CD4-positive, CD25-positive, alpha-beta regulatory T cell (primary cell): ENCODE measurements around the gene NEGR1. TPM values are rescaled to one million over a fixed set of nuclear protein-coding genes. Genes with fewer than 3 reads are reported as not detected.

ENCODE experiments used
- ATAC-seq, 2 donors: fragments of 150-1000 bp; cut with Tn5 transposase; one replicate each; pipeline ENCODE4 v1.10.0; 2021; ENCODE audit warnings: low read depth in 2 of 2, moderate number of reproducible peaks in 2 of 2, moderate library complexity in 1 of 2
- DNase-seq, 3 donors: peaks; one replicate each; pipeline versions ENCODE4 v3.0.0 to v3.0.0-alpha.2; 2012 to 2022; ENCODE audit warnings: mixed read lengths in 1 of 3
- H3K27ac ChIP-seq: one replicate; pipeline ENCODE4 v1.7.0; 2013; ENCODE audit warnings: mild to moderate bottlenecking, low read length; ENCODE audit not compliant: insufficient read depth, poor library complexity, severe bottlenecking
- H3K27me3 ChIP-seq: one replicate; pipeline ENCODE4 v1.7.0; 2013; ENCODE audit warnings: low read length; ENCODE audit not compliant: control insufficient read depth, insufficient read depth
- H3K36me3 ChIP-seq: one replicate; pipeline ENCODE4 v1.7.0; 2013; ENCODE audit warnings: mild to moderate bottlenecking, low read length, moderate library complexity; ENCODE audit not compliant: control insufficient read depth, insufficient read depth
- H3K4me1 ChIP-seq: 2 replicates; pipeline ENCODE4 v1.7.0; 2013; ENCODE audit warnings: mild to moderate bottlenecking, low read length; ENCODE audit not compliant: insufficient read depth, control insufficient read depth, poor library complexity, severe bottlenecking
- H3K4me3 ChIP-seq: one replicate; pipeline ENCODE4 v1.7.0; 2013; ENCODE audit warnings: low read depth, mild to moderate bottlenecking, low read length, moderate library complexity
- H3K9me3 ChIP-seq, 2 experiments: 1 replicate in 1 of 2; 2 replicates in 1 of 2; pipeline ENCODE4 v1.7.0; 2013; ENCODE audit warnings: low read length in 2 of 2, mild to moderate bottlenecking in 1 of 2, moderate library complexity in 1 of 2; ENCODE audit not compliant: control insufficient read depth in 2 of 2
- H3K27ac Mint-ChIP-seq, 3 donors: one replicate each; pipeline ENCODE4 v1.8.0; 2020 to 2022; ENCODE audit warnings: mild to moderate bottlenecking in 3 of 3, mixed read lengths in 3 of 3, moderate library complexity in 2 of 3
- H3K27me3 Mint-ChIP-seq: one replicate; pipeline ENCODE4 v1.8.0; 2022; ENCODE audit warnings: mild to moderate bottlenecking, mixed read lengths
- H3K36me3 Mint-ChIP-seq: one replicate; pipeline ENCODE4 v1.8.0; 2020; ENCODE audit warnings: mixed read lengths
- H3K4me1 Mint-ChIP-seq, 4 donors: one replicate each; pipeline ENCODE4 v1.8.0; 2020 to 2022; ENCODE audit warnings: mixed read lengths in 4 of 4, mild to moderate bottlenecking in 1 of 4
- H3K4me3 Mint-ChIP-seq, 4 donors: one replicate each; pipeline ENCODE4 v1.8.0; 2020 to 2022; ENCODE audit warnings: mild to moderate bottlenecking in 4 of 4, mixed read lengths in 4 of 4, moderate library complexity in 3 of 4
- H3K9me3 Mint-ChIP-seq, 7 donors: one replicate each; pipeline ENCODE4 v1.8.0; 2020 to 2022; ENCODE audit warnings: mixed read lengths in 7 of 7, mild to moderate bottlenecking in 3 of 7, moderate library complexity in 2 of 7
- polyA plus RNA-seq, 4 donors: library from polyadenylated mRNA; unstranded; fragments of 300-500 nt; fragmentation: Illumina TruSeq; gene quantifications; one replicate each; pipeline ENCODE4 v1.2.3, GENCODE V29; 2021
- total RNA-seq: library from RNA; stranded (reverse); gene quantifications from one replicate; pipeline ENCODE4 v1.2.3, GENCODE V29; 2022

The NEGR1 gene
- total and polyA plus RNA-seq, 5 donors from 2014 or later, result not detected

GRCh38 chr1:71593523-71593922 lies 688.8 kb downstream of the NEGR1 start:
- Histone ChIP-seq H3K4me1 (no peaks in the 10 kb centered on the region), H3K36me3 (no peaks in the 10 kb centered on the region), H3K4me3 (no peak overlapping the region), H3K9me3 (peaks cover 0 to 2% of the 10 kb centered on the region in 2 experiments), H3K27me3 (no peaks in the 10 kb centered on the region), H3K27ac (no peak overlapping the region)
- ATAC-seq, result no peak
- no peak for DNase-seq
- Mint-ChIP-seq H3K36me3 (no peaks in the 10 kb centered on the region), H3K4me1 (peaks cover 0 to 4% (median 0%) of the 10 kb centered on the region in 4 donors), H3K27me3 (no peaks in the 10 kb centered on the region), H3K9me3 (peaks cover 4 to 22% (median 7%) of the 10 kb centered on the region in 7 donors), H3K27ac (no peak overlapping the region), H3K4me3 (no peak overlapping the region)

- peaks cover 2 to 22% (median 5%) of the 10 kb centered on the region in 7 donors for H3K9me3 Mint-ChIP-seq
- no peak overlapping the region for H3K4me3 Mint-ChIP-seq
- Histone ChIP-seq H3K4me1 (no peaks in the 10 kb centered on the region), H3K27me3 (no peaks in the 10 kb centered on the region), H3K27ac (no peak overlapping the region), H3K4me3 (no peak overlapping the region), H3K9me3 (peaks cover 0 to 2% of the 10 kb centered on the region in 2 experiments), H3K36me3 (no peaks in the 10 kb centered on the region)
- H3K4me1 Mint-ChIP-seq, result peaks cover 0 to 4% (median 0%) of the 10 kb centered on the region in 4 donors
- DNase-seq, result no peak
- H3K27me3 Mint-ChIP-seq, result no peaks in the 10 kb centered on the region
- no peak for ATAC-seq
- no peaks in the 10 kb centered on the region for H3K36me3 Mint-ChIP-seq
- no peak overlapping the region for H3K27ac Mint-ChIP-seq
These were observed 689.6 kb downstream of the NEGR1 start for GRCh38 chr1:71592646-71593274.

GRCh38 chr1:71589005-71589404 lies 693.3 kb downstream of the NEGR1 start:
- H3K27me3 Mint-ChIP-seq, result no peaks in the 10 kb centered on the region
- H3K4me1 Mint-ChIP-seq, result peaks cover 0 to 4% (median 0%) of the 10 kb centered on the region in 4 donors
- Histone ChIP-seq H3K4me3 (no peak overlapping the region), H3K27ac (no peak overlapping the region), H3K27me3 (no peaks in the 10 kb centered on the region), H3K4me1 (no peaks in the 10 kb centered on the region), H3K36me3 (no peaks in the 10 kb centered on the region), H3K9me3 (peaks cover 0 to 2% of the 10 kb centered on the region in 2 experiments)
- no peak overlapping the region for H3K27ac Mint-ChIP-seq
- DNase-seq, result no peak
- no peaks in the 10 kb centered on the region for H3K36me3 Mint-ChIP-seq
- ATAC-seq, result no peak
- no peak overlapping the region for H3K4me3 Mint-ChIP-seq
- H3K9me3 Mint-ChIP-seq, result peaks cover 0 to 12% (median 2%) of the 10 kb centered on the region in 7 donors

- Histone ChIP-seq H3K27ac (no peak overlapping the region), H3K4me3 (no peak overlapping the region), H3K9me3 (no peaks in the 10 kb centered on the region), H3K36me3 (no peaks in the 10 kb centered on the region), H3K4me1 (no peaks in the 10 kb centered on the region), H3K27me3 (no peaks in the 10 kb centered on the region)
- Mint-ChIP-seq H3K9me3 (peaks cover 0 to 12% (median 2%) of the 10 kb centered on the region in 7 donors), H3K4me3 (no peak overlapping the region), H3K4me1 (peaks cover 0 to 4% (median 0%) of the 10 kb centered on the region in 4 donors), H3K27me3 (no peaks in the 10 kb centered on the region), H3K27ac (no peak overlapping the region), H3K36me3 (no peaks in the 10 kb centered on the region)
- ATAC-seq, result no peak
- DNase-seq, result no peak
These were observed 694.4 kb downstream of the NEGR1 start for GRCh38 chr1:71587961-71588360.

GRCh38 chr1:71586030-71586429 lies 696.3 kb downstream of the NEGR1 start:
- no peaks in the 10 kb centered on the region for H3K9me3 ChIP-seq
- H3K27ac Mint-ChIP-seq, result no peak overlapping the region
- H3K27me3 Mint-ChIP-seq, result no peaks in the 10 kb centered on the region
- no peaks in the 10 kb centered on the region for H3K4me1 ChIP-seq
- H3K36me3 ChIP-seq, result no peaks in the 10 kb centered on the region
- no peak overlapping the region for H3K4me3 Mint-ChIP-seq
- H3K9me3 Mint-ChIP-seq, result peaks cover 0 to 12% (median 3%) of the 10 kb centered on the region in 7 donors
- no peak overlapping the region for H3K4me3 ChIP-seq
- DNase-seq, result no peak
- no peaks in the 10 kb centered on the region for H3K27me3 ChIP-seq
- ATAC-seq, result no peak
- peaks cover 0 to 4% (median 0%) of the 10 kb centered on the region in 4 donors for H3K4me1 Mint-ChIP-seq
- no peak overlapping the region for H3K27ac ChIP-seq
- H3K36me3 Mint-ChIP-seq, result no peaks in the 10 kb centered on the region

GRCh38 chr1:71583756-71584155 lies 698.6 kb downstream of the NEGR1 start:
- H3K36me3 Mint-ChIP-seq, result no peaks in the 10 kb centered on the region
- H3K4me1 Mint-ChIP-seq, result no peaks in the 10 kb centered on the region
- Histone ChIP-seq H3K9me3 (no peaks in the 10 kb centered on the region), H3K36me3 (no peaks in the 10 kb centered on the region), H3K27ac (no peak overlapping the region), H3K4me3 (no peak overlapping the region), H3K27me3 (no peaks in the 10 kb centered on the region), H3K4me1 (no peaks in the 10 kb centered on the region)
- DNase-seq (no peak), ATAC-seq (no peak)
- H3K27ac Mint-ChIP-seq, result no peak overlapping the region
- H3K4me3 Mint-ChIP-seq, result no peak overlapping the region
- H3K9me3 Mint-ChIP-seq, result peaks cover 0 to 4% (median 2%) of the 10 kb centered on the region in 7 donors
- H3K27me3 Mint-ChIP-seq, result no peaks in the 10 kb centered on the region

- peaks cover 0 to 9% (median 3%) of the 10 kb centered on the region in 7 donors for H3K9me3 Mint-ChIP-seq
- no peaks in the 10 kb centered on the region for H3K4me1 ChIP-seq
- no peak overlapping the region for H3K27ac ChIP-seq
- no peaks in the 10 kb centered on the region for H3K36me3 ChIP-seq
- no peak overlapping the region for H3K27ac Mint-ChIP-seq
- no peaks in the 10 kb centered on the region for H3K4me1 Mint-ChIP-seq
- H3K27me3 Mint-ChIP-seq, result no peaks in the 10 kb centered on the region
- no peaks in the 10 kb centered on the region for H3K27me3 ChIP-seq
- H3K9me3 ChIP-seq, result no peaks in the 10 kb centered on the region
- no peaks in the 10 kb centered on the region for H3K36me3 Mint-ChIP-seq
- ATAC-seq (no peak), DNase-seq (no peak)
- no peak overlapping the region for H3K4me3 ChIP-seq
- no peak overlapping the region for H3K4me3 Mint-ChIP-seq
These were observed 699.7 kb downstream of the NEGR1 start for GRCh38 chr1:71582673-71583072.
